Measurements from ENCODE around the gene MAML1.

MAML1 gene

DNA sequence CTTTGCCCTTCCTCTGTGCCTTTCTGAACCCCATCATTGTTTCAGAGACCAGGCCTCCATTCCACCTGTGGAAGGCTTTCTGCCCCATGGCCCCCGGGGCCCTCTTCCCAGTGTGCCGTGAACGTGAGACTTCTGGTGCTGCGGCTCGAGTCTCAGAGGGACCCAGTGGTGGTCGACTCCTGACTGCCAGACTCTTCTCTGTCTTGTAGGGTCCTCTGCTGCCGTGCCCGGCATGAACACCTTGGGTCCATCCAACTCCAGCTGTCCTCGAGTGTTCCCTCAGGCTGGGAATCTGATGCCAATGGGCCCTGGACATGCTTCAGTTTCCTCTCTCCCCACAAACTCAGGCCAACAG is 41.0 kb downstream of the MAML1 start:
- no peak overlapping the region for H3K4me3 ChIP-seq (ENCODE audit: low read depth, low read length)
- no peak for TF ChIP-seq CTCF (IDR thresholded peaks at IDR 0.05; ENCODE audit: insufficient read depth, low read depth, low read length, missing control alignments)
- DNase-seq (ENCODE audit: low read depth), result no peak

DNA sequence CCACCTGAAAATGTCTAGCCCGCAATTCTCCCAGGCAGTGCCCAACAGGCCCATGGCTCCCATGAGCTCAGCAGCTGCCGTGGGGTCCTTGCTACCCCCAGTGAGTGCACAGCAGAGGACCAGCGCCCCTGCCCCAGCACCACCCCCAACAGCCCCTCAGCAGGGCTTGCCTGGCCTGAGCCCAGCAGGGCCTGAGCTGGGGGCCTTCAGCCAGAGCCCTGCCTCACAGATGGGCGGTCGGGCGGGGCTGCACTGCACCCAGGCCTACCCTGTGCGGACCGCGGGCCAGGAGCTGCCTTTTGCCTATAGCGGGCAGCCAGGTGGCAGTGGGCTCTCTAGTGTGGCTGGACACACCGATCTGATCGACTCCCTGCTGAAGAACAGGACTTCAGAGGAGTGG is 41.8 kb downstream of the MAML1 start:
- no peak for TF ChIP-seq CTCF (IDR thresholded peaks at IDR 0.05; ENCODE audit: insufficient read depth, low read depth, low read length, missing control alignments)

GRCh38 chr5:179776411-179776938 is 43.9 kb downstream of the MAML1 start:
- H3K4me3 ChIP-seq (ENCODE audit: low read depth, low read length), result no peak overlapping the region
- no peak for DNase-seq (ENCODE audit: low read depth)
- no peak for TF ChIP-seq CTCF (IDR thresholded peaks at IDR 0.05; ENCODE audit: insufficient read depth, low read depth, low read length, missing control alignments)

More for the DNA sequence above, 41.8 kb downstream of the MAML1 start:
- DNase-seq (ENCODE audit: low read depth), result no peak
- H3K4me3 ChIP-seq (ENCODE audit: low read depth, low read length), result no peak overlapping the region

GRCh38 chr5:179777456-179777855 is 44.8 kb downstream of the MAML1 start:
- DNase-seq (ENCODE audit: low read depth), result no peak
- no peak for TF ChIP-seq CTCF (IDR thresholded peaks at IDR 0.05; ENCODE audit: insufficient read depth, low read depth, low read length, missing control alignments)
- H3K4me3 ChIP-seq (ENCODE audit: low read depth, low read length), result no peak overlapping the region

DNA sequence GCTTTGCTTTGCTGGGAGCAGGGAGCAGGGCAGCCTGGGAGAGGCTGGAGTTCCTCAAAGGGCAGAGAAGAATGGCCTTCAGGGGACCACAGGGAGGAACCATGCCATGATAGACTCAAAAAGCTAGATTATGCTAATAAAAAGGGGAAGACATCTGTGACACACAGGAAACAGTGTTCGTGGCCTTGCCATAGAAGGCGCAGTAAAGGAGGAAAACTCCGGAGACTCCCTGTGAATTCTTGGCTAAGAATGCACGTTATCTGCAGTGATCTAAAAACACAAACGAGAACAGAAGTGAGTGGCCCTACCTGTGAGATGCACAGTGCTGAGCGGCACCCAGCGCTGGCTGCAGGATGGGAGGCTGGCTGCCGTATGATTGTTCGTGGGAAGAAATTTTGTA is 45.3 kb downstream of the MAML1 start:
- no peak for TF ChIP-seq CTCF (IDR thresholded peaks at IDR 0.05; ENCODE audit: insufficient read depth, low read depth, low read length, missing control alignments)
- DNase-seq (ENCODE audit: low read depth), result no peak
- no peak overlapping the region for H3K4me3 ChIP-seq (ENCODE audit: low read depth, low read length)

DNA sequence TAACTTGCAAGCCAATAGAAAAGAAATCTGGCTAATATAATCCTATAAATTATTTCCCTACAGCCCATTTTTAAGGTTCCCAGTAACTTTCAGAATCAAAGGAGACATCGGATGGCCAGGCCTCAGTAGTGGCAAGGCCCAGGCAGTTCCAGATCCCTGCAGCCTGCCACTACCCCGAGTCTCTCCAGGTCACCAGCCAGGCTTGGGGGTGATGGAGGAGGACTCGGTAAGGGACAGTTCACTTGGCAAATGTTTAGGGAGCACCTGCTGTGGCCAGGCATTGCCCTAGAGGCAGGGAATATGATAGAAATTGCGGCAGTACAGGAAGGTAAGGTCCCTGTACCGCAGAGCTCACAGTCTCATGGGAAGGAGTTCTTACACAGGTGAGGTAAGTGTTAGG is 46.0 kb downstream of the MAML1 start:
- no peak for DNase-seq (ENCODE audit: low read depth)
- TF ChIP-seq CTCF (IDR thresholded peaks at IDR 0.05; ENCODE audit: insufficient read depth, low read depth, low read length, missing control alignments), result no peak
- no peak overlapping the region for H3K4me3 ChIP-seq (ENCODE audit: low read depth, low read length)

- DNase-seq (ENCODE audit: low read depth), result no peak
- TF ChIP-seq CTCF (IDR thresholded peaks at IDR 0.05; ENCODE audit: insufficient read depth, low read depth, low read length, missing control alignments), result no peak
- no peak overlapping the region for H3K4me3 ChIP-seq (ENCODE audit: low read depth, low read length)
These were observed 47.2 kb downstream of the MAML1 start for GRCh38 chr5:179779826-179780225.

Data from GM12865 (cell line).